Measurements from ENCODE around the gene PLA2R1.

Gene PLA2R1

DNA sequence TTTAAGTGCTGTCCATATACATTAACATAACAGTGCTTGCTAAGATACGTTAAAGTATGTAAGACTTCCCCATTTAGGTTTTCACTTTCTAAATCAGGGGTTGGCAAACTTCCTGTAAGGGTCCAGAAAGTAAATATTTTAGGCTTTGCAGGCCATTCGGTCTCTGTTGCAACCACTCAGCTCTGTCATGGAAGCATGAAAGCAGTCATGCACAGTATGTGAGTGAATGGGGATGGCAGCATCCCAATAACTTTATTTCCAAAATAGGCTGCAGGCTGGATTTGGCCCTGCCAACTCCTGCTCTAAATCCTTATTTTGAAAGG is 128.7 kb downstream of the PLA2R1 start:
- DNase-seq (ENCODE audit: low spot score): no peak

- DNase-seq (ENCODE audit: low spot score): no peak
Observed at GRCh38 chr2:159933040-159933726, 129.2 kb downstream of the PLA2R1 start.

GRCh38 chr2:159926695-159927094 is 135.7 kb downstream of the PLA2R1 start:
- no peak for DNase-seq (ENCODE audit: low spot score)

DNA sequence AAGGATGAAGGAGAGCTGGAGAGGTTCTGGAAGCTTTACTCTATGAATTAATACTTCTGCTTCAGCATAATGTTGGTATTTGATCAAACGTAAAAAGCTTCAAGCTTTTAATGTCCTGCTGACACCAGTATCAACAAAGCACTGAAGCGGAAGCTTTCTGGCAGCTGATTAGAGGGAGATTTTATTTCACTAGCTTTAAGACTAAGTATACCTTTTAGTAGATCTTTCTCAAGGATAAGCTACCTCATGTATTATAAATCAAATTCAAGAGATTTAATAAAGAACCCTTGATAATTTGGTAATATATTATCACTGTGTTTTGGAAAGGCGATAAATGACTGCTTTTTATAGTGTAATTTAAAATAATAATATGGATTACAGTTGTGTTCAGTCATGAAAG is 136.4 kb downstream of the PLA2R1 start:
- no peak for DNase-seq (ENCODE audit: low spot score)

DNA sequence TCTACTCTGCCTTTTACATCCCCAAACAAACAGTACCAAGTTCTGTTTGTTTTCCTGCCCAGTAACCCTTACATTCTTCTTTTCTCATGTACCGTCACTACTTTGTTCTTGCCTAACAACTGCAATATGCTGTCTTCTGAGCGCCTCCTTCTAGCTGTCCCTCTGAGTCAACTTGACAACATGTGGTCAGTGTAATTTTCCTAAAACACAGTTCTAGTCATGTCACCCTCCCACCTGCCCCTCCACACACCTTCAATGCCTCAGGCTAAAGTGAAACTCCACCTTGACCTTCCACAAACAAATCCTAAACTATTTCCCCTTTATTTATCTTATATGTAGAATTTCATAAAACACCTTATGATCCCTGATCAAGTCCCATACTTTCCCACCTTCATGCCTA is 139.9 kb downstream of the PLA2R1 start:
- DNase-seq (ENCODE audit: low spot score): no peak

DNA sequence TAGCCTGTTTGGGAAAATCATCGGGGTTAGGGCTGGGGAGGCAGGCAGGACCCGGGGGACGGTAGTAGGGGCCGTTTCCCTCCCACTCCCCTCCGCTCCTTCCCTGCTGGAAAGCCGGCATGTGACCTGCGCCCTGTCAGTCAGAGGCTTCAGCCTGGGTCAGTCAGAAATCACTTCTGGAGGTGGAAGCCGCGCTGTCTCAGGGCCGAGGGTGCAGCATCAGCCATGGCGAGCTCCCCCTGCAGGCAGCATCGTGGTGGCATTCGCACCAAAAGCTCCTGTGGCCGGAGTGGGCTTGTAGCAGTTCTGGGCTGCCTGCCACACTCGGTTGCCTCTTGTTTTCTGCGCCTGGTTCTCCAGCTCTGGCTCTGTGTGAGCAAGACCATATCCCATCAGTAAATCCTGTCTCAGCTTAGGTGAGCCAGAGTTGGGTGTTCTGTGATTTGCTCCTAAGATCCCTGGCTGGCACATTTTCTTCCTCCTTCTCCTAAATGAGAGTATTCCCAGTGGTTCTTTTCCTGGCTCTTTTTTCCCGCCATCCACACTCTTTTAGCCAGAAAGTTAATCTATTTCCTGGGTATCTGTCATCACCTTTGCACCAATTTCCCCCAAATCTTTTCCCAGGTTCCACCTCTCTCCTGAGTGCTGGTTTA is 140.5 kb downstream of the PLA2R1 start:
- peak; percentile 62 for DNase-seq (ENCODE audit: low spot score)

- DNase-seq (ENCODE audit: low spot score): no peak
Observed at GRCh38 chr2:159916511-159916910, 145.9 kb downstream of the PLA2R1 start.

- DNase-seq (ENCODE audit: low spot score): no peak
Observed at GRCh38 chr2:159913900-159914299, 148.5 kb downstream of the PLA2R1 start.

GRCh38 chr2:159912580-159912979 is 149.8 kb downstream of the PLA2R1 start:
- DNase-seq (ENCODE audit: low spot score): no peak

DNA sequence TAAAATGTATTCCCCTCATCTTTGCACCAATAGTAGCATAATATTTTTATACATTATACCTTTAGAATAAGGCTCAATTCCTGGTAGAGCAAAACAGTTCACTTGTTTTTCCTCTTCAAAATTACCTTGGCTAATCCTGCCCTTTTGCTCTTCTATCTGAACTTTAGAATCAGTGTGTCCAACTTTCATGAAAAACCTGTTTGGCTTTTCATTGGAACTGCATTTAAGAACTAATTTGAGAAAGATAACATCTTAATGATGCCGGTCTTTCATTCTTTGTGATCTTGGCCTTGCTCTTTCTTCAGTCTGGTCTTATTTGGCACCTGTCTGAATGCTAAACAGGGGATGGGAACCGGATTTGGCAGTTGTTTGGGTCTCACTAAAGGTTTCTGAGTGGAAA is 151.5 kb downstream of the PLA2R1 start:
- DNase-seq (ENCODE audit: low spot score): no peak

- no peak for DNase-seq (ENCODE audit: low spot score)
Observed at GRCh38 chr2:159908623-159909022, 153.8 kb downstream of the PLA2R1 start.

DNA sequence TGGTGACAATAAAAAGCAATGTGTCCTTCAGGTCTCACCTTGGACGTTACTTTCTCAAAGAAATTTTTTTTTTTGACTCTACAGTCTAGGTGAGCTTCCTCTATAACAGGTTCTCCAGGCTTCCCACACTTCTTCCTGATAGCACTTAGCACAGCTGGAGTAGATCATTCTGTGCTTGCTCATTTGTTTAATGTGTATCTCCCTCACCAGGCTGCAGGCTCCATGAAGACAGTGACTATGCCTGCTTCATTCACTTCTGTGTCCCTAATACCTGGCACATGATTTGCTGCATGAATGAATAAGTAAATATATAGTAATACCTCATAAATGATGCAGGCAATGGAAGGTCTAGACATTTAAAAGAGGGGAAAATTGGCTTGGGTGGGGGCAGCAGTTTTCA is 154.5 kb downstream of the PLA2R1 start:
- no peak for DNase-seq (ENCODE audit: low spot score)

DNA sequence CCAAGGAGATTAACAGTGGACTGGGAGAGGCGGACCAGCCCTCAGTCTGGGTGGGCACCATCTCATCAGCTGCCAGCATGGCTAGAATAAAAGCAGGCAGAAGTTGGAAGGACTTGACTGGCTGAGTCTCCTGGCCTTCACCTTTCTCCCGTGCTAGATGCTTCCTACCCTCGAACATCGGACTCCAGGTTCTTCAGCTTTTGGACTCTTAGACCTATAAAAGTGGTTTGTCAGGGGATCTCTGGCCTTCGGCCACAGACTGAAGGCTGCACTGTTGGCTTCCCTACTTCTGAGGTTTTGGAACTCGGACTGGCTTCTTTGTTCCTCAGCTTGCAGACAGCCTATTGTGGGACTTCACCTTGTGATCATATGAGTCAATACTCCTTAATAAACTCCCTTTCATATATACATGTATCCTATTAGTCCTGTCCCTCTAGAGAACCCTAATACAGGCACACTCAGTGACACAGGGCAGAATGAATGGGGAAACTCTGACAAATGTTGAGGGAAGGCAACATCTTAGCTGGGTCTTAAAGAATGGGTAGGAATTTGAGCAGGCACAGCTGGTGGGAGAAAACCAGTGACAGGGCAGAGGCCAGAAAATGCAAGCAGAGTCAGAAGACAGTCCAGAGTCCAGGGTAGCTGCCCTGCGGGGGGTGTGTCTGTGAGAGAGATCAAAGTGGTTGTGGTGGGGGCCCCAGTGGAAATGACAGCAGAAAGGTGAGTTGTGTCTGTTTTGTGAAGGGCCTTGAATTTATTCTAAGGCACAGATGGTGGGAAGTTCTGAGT is 156.3 kb downstream of the PLA2R1 start:
- DNase-seq (ENCODE audit: low spot score): no peak

GRCh38 chr2:159904959-159905305 is 157.5 kb downstream of the PLA2R1 start:
- DNase-seq (ENCODE audit: low spot score): no peak

GRCh38 chr2:159904127-159904958 is 158.1 kb downstream of the PLA2R1 start, which contains the start of gene LY75:
LY75 (minus strand) TSS chr2:159904756.
- no peak for DNase-seq (ENCODE audit: low spot score)

GRCh38 chr2:159903443-159904126 is 158.8 kb downstream of the PLA2R1 start:
- peak; percentile 32 for DNase-seq (ENCODE audit: low spot score)

DNA sequence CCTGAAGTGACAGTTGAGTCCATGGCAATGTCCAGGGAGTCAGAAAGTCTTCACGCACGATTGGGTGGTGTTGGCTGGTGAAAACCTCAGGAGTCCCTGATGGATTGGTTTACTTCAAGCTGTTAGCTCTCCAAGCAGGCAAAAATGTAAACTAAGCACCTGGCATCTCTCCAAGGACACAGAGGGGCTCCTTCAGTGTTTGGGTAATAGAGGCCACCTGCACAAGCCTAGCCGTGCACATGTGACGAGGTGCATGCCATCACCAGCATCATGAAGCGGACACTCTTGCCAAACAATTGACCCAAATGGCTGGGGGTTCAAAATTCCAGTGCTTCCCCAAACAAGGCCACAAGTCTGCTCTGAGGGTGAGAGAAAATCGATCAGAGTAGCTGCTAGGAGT is 159.7 kb downstream of the PLA2R1 start:
- DNase-seq (ENCODE audit: low spot score): no peak

DNA sequence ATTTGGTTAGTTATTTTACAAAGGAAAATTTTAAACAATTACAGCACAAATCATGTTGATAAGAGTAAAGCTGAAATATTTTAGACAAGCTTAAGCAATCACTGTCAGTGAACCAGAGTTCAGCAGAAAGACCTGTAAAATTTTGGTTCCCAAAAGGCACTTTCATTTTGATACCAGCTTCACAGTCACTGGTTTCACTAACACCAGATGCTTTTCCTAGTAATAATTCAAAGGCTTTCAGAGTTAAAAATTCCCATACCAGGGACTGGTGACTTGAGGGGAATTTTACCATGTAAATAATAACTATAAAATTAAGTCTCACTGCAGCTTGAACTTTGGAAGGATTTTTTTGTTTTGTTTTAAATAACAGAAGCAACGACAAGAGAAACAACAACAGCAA is 162.1 kb downstream of the PLA2R1 start:
- DNase-seq (ENCODE audit: low spot score): no peak

- no peak for DNase-seq (ENCODE audit: low spot score)
Observed at GRCh38 chr2:159898441-159898840, 164.0 kb downstream of the PLA2R1 start.

GRCh38 chr2:159897720-159898119 is 164.7 kb downstream of the PLA2R1 start:
- no peak for DNase-seq (ENCODE audit: low spot score)

DNA sequence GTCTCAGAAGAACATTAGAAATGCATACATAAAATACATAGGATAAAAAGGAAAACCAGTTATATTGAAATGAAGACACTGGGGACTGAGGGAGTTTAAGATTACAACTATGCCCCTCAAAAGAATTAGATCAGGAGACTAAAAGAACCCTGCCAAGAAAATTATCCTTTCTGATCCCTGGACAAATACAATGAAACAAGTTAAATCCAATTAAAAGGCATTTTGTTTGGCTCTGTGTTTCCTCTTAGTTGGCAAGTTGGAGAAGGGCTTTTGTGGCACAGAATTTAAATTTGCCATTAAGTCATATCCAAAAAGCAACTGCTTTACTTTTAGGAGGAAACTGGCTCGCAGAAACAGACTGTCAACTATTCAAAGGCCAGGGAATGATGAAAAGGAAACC is 165.3 kb downstream of the PLA2R1 start:
- DNase-seq (ENCODE audit: low spot score): no peak

Measured in AG08396 (cell line).